ENCODE measurements around the gene PNMA5.
"Not testable (repeated sequence)": the region's sequence is repeated elsewhere in the genome, so short reads cannot be mapped to it uniquely, and the experiment has no call there.

DNA sequence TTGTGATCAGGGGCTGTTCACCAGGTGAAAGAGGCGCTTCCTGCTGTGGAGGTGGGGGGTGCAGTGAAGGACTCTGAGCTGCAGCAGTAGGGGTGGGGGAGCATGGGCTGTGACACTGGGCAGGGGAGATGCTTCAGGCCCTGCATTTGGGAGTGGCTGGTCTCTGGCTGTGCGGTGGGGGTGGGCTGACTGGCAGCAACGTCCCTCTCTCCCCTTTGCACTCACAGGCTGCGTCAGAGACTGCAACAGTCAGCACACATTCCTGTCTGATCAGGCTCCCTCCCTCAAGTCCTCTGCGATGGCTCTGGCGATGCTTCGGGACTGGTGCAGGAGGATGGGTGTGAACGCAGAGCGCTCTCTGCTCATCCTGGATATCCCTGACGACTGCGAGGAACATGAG lies 34.6 kb upstream of the PNMA5 start:
- TF ChIP-seq STAT6 (CRISPR knock-in tag; conservative IDR thresholded peaks at IDR 0.05; ENCODE audit: low read depth); NR2C2 (CRISPR knock-in tag; IDR thresholded peaks at IDR 0.05); NFE2L1 (CRISPR knock-in tag; IDR thresholded peaks at IDR 0.05): not testable (repeated sequence)
- TF ChIP-seq, protein P1, sequence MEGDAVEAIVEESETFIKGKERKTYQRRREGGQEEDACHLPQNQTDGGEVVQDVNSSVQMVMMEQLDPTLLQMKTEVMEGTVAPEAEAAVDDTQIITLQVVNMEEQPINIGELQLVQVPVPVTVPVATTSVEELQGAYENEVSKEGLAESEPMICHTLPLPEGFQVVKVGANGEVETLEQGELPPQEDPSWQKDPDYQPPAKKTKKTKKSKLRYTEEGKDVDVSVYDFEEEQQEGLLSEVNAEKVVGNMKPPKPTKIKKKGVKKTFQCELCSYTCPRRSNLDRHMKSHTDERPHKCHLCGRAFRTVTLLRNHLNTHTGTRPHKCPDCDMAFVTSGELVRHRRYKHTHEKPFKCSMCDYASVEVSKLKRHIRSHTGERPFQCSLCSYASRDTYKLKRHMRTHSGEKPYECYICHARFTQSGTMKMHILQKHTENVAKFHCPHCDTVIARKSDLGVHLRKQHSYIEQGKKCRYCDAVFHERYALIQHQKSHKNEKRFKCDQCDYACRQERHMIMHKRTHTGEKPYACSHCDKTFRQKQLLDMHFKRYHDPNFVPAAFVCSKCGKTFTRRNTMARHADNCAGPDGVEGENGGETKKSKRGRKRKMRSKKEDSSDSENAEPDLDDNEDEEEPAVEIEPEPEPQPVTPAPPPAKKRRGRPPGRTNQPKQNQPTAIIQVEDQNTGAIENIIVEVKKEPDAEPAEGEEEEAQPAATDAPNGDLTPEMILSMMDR (IDR thresholded peaks at IDR 0.05) = not testable (repeated sequence)
- TF ChIP-seq, protein P2, sequence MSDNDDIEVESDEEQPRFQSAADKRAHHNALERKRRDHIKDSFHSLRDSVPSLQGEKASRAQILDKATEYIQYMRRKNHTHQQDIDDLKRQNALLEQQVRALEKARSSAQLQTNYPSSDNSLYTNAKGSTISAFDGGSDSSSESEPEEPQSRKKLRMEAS (CRISPR knock-in tag; IDR thresholded peaks at IDR 0.05) = not testable (repeated sequence)

All from WTC11 (cell line).